OCI-LY1 (cell line): ENCODE results near the gene CTNND2.

Experiments used
- H2AFZ ChIP-seq: fragments of 200-600 bp; sonication (generic), shearing (Covaris generic); 2 replicates; pipeline ENCODE4 v1.6.0; 2014; ENCODE audit warnings: antibody characterized with exemption, mild to moderate bottlenecking, low read length
- H3F3A ChIP-seq: fragments of 200-600 bp; sonication (generic), shearing (Covaris generic); 2 replicates; pipeline ENCODE4 v1.6.0; 2014; ENCODE audit warnings: mild to moderate bottlenecking, antibody characterized with exemption, low read length, moderate library complexity; ENCODE audit not compliant: insufficient read depth
- H3K27ac ChIP-seq: fragments of 200-600 bp; sonication (generic); 2 replicates; pipeline ENCODE4 v1.5.1; 2014; ENCODE audit warnings: low read length, mixed run types, mild to moderate bottlenecking, low read depth; ENCODE audit not compliant: poor library complexity, severe bottlenecking
- H3K27me3 ChIP-seq: fragments of 200-600 bp; sonication (generic); 2 replicates; pipeline ENCODE4 v1.6.0; 2014; ENCODE audit warnings: antibody characterized with exemption, mild to moderate bottlenecking, low read length, moderate library complexity; ENCODE audit not compliant: insufficient read depth
- H3K36me3 ChIP-seq: fragments of 200-600 bp; sonication (generic); 2 replicates; pipeline ENCODE4 v1.6.1; 2014; ENCODE audit warnings: mild to moderate bottlenecking, antibody characterized with exemption, low read length, moderate library complexity, mixed read lengths; ENCODE audit not compliant: insufficient read depth
- H3K4me1 ChIP-seq: fragments of 200-600 bp; sonication (generic); 2 replicates; pipeline ENCODE4 v1.5.1; 2014; ENCODE audit warnings: mild to moderate bottlenecking, low read length, moderate library complexity; ENCODE audit not compliant: insufficient read depth, severe bottlenecking
- H3K4me2 ChIP-seq: fragments of 200-600 bp; sonication (generic), shearing (Covaris generic); 2 replicates; pipeline ENCODE4 v1.6.1; 2014; ENCODE audit warnings: low read length
- H3K4me3 ChIP-seq: fragments of 200-600 bp; sonication (generic); 2 replicates; pipeline ENCODE4 v1.5.1; 2014; ENCODE audit warnings: low read length, low read depth, mild to moderate bottlenecking, mixed read lengths; ENCODE audit not compliant: poor library complexity, severe bottlenecking
- H3K79me2 ChIP-seq: fragments of 200-600 bp; shearing (Covaris generic); 2 replicates; pipeline ENCODE4 v1.6.1; 2016; ENCODE audit warnings: mixed run types, low read length, mixed read lengths; ENCODE audit not compliant: insufficient read depth
- H3K9ac ChIP-seq: fragments of 200-600 bp; sonication (generic), shearing (Covaris generic); 2 replicates; pipeline ENCODE4 v1.6.1; 2014; ENCODE audit warnings: mild to moderate bottlenecking, low read length, mixed read lengths
- H3K9me2 ChIP-seq: fragments of 200-600 bp; sonication (generic), shearing (Covaris generic); 2 replicates; pipeline ENCODE4 v1.6.1; 2014; ENCODE audit warnings: low read depth, mild to moderate bottlenecking, low read length, mixed read lengths
- H3K9me3 ChIP-seq: fragments of 200-600 bp; shearing (Covaris generic); 2 replicates; pipeline ENCODE4 v1.6.1; 2014; ENCODE audit warnings: low read length, mixed read lengths
- H4K20me1 ChIP-seq: fragments of 200-600 bp; sonication (generic), shearing (Covaris generic); 2 replicates; pipeline ENCODE4 v1.6.0; 2016; ENCODE audit warnings: mild to moderate bottlenecking, low read length; ENCODE audit not compliant: insufficient read depth
- EZH2 ChIP-seq: fragments of 200-600 bp; sonication (generic), shearing (Covaris generic); IDR thresholded peaks from 2 replicates; pipeline ENCODE4 v1.8.0; 2017; ENCODE audit warnings: borderline replicate concordance, mixed run types, mild to moderate bottlenecking, antibody characterized with exemption, low read length, moderate library complexity, mixed read lengths
- TF ChIP-seq, protein P1 (sequence below): fragments of 200-600 bp; sonication (generic), shearing (Covaris generic); IDR thresholded peaks from 2 replicates; pipeline ENCODE4 v1.5.1; 2017; ENCODE audit warnings: mild to moderate bottlenecking, antibody characterized with exemption, low read length, moderate library complexity, mixed read lengths

Gene CTNND2

DNA sequence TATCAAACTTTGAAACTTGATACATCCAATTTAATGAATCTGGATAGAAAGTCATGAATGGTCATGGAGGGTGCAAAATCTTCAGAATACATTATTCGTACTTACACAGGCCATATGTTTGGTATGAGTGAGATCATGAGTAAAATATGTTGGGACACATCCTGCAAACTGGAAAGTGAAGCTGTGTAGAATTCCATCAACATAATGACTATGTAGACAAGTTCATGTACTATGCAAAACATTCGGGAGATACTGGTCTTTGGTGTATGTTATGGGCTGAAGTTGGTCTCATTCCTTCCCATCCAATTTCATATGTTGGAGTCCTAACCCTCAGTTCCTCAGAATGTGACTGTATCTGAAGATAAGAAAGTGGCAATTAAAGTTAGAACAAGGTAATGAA, 18.1 kb upstream of the CTNND2 start:
- Histone ChIP-seq H3K27me3 (no peaks in the 10 kb centered on the region), H3K9ac (no peak overlapping the region), H3K4me2 (no peak overlapping the region), H2AFZ (no peak overlapping the region), H3F3A (no peaks in the 10 kb centered on the region), H3K4me1 (no peaks in the 10 kb centered on the region), H3K27ac (no peak overlapping the region), H3K79me2 (no peaks in the 10 kb centered on the region), H4K20me1 (no peaks in the 10 kb centered on the region), H3K9me3 (no peaks in the 10 kb centered on the region), H3K36me3 (no peaks in the 10 kb centered on the region), H3K4me3 (no peak overlapping the region), H3K9me2 (no peaks in the 10 kb centered on the region)
- no peak for TF ChIP-seq EZH2
- TF ChIP-seq, protein P1, sequence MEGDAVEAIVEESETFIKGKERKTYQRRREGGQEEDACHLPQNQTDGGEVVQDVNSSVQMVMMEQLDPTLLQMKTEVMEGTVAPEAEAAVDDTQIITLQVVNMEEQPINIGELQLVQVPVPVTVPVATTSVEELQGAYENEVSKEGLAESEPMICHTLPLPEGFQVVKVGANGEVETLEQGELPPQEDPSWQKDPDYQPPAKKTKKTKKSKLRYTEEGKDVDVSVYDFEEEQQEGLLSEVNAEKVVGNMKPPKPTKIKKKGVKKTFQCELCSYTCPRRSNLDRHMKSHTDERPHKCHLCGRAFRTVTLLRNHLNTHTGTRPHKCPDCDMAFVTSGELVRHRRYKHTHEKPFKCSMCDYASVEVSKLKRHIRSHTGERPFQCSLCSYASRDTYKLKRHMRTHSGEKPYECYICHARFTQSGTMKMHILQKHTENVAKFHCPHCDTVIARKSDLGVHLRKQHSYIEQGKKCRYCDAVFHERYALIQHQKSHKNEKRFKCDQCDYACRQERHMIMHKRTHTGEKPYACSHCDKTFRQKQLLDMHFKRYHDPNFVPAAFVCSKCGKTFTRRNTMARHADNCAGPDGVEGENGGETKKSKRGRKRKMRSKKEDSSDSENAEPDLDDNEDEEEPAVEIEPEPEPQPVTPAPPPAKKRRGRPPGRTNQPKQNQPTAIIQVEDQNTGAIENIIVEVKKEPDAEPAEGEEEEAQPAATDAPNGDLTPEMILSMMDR, result no peak

DNA sequence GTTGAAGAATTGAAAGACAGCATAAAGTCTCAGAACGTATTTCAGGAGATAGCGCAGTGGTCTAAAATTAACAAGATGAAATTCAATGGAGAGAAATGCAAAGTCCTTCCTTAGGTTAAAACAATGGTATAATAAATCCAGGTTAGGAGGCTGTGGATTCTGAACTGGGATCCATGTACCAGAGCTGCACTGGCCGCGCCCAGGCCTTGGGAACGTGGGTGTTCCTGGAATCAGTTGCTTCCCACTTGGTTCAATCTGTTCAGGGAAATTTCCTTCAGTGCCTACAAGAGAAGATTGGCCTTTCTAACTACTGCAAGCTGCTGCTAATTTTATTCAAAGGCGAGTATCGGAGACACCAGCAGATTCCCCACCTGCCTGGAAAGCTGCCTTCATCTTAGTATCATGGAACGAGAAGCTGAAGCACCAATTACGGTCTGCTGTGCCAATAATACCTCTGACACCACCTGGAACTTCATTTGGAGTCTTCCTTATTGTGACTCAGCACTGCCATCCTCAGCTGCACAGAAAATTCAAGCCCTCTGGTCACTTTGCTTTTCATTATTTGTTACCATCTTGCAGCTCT, 14.3 kb upstream of the CTNND2 start:
- no peaks in the 10 kb centered on the region for H4K20me1 ChIP-seq
- H2AFZ ChIP-seq, result no peak overlapping the region
- H3K4me3 ChIP-seq, result no peak overlapping the region
- H3F3A ChIP-seq, result no peaks in the 10 kb centered on the region
- no peaks in the 10 kb centered on the region for H3K36me3 ChIP-seq
- TF ChIP-seq, protein P1, result no peak
- no peak for TF ChIP-seq EZH2
- no peak overlapping the region for H3K27ac ChIP-seq
- no peaks in the 10 kb centered on the region for H3K27me3 ChIP-seq
- H3K4me2 ChIP-seq, result no peak overlapping the region
- H3K4me1 ChIP-seq, result no peaks in the 10 kb centered on the region
- H3K9me3 ChIP-seq, result no peaks in the 10 kb centered on the region
- H3K9ac ChIP-seq, result no peak overlapping the region
- no peaks in the 10 kb centered on the region for H3K79me2 ChIP-seq
- H3K9me2 ChIP-seq, result no peaks in the 10 kb centered on the region

DNA sequence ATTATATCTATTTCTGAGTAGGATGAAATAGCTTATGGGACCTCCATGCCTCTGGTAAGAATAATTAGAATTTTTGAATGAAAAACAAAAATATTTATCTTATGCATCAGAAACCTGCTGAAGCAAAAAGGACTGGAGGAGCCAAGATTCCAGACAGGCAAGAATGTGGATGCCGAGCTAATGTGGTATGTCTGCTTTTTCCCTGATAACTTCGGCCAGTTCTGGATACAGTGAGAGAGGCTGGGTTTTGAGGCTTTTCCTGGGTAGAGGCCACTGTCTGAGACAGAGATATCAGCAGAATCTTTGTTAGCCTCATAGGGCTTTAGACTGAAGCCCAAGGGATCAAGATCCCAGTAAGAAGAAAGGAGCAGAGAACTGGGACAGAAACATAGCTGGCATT, 5.2 kb upstream of the CTNND2 start:
- no peak overlapping the region for H3K4me2 ChIP-seq
- H3K9me3 ChIP-seq, result no peaks in the 10 kb centered on the region
- no peak overlapping the region for H2AFZ ChIP-seq
- H4K20me1 ChIP-seq, result no peaks in the 10 kb centered on the region
- H3K36me3 ChIP-seq, result no peaks in the 10 kb centered on the region
- no peak overlapping the region for H3K27ac ChIP-seq
- no peaks in the 10 kb centered on the region for H3K9me2 ChIP-seq
- H3K9ac ChIP-seq, result no peak overlapping the region
- H3K4me1 ChIP-seq, result no peaks in the 10 kb centered on the region
- no peaks in the 10 kb centered on the region for H3K27me3 ChIP-seq
- no peak overlapping the region for H3K4me3 ChIP-seq
- H3K79me2 ChIP-seq, result no peaks in the 10 kb centered on the region
- TF ChIP-seq EZH2, result no peak
- TF ChIP-seq, protein P1, result no peak
- no peaks in the 10 kb centered on the region for H3F3A ChIP-seq
